WTC11 (cell line): ENCODE data around the gene FXYD6. TPM values are rescaled to one million over a fixed set of nuclear protein-coding genes. Genes with fewer than 3 reads are reported as not detected.
A peak's percentile ranks its signal among the peaks of the same experiment; 100 is the strongest.

Source experiments
- ATAC-seq: fragments of 200-7000 bp; cut with Tn5 transposase; 2 replicates; pipeline ENCODE4 v1.10.0; 2021; ENCODE audit warnings: mild to moderate bottlenecking, moderate library complexity
- CTCF ChIA-PET: fragments of 300-600 bp; sonication (Branson Sonifier 250); formaldehyde crosslinking; loops from one replicate; lab custom pipeline; 2021; ENCODE audit warnings: antibody characterized with exemption; lab: Charles Lee
- POLR2A ChIA-PET: fragments of 350-600 bp; sonication (Branson Sonifier 250); formaldehyde crosslinking; loops from one replicate; lab custom pipeline; 2021; ENCODE audit warnings: antibody characterized with exemption; lab: Charles Lee
- DNase-seq: peaks from one replicate; pipeline ENCODE4 v3.0.0; 2021; ENCODE audit warnings: low spot score
- H3K27ac Mint-ChIP-seq: 2 replicates; pipeline ENCODE4 v1.8.0; 2021; ENCODE audit warnings: mixed read lengths
- H3K27me3 Mint-ChIP-seq: 2 replicates; pipeline ENCODE4 v1.8.0; 2021; ENCODE audit warnings: low read depth, mild to moderate bottlenecking, moderate library complexity, mixed read lengths
- H3K36me3 Mint-ChIP-seq: 2 replicates; pipeline ENCODE4 v1.8.0; 2021; ENCODE audit warnings: mixed read lengths
- H3K4me1 Mint-ChIP-seq: 2 replicates; pipeline ENCODE4 v1.8.0; 2022; ENCODE audit warnings: mixed read lengths
- H3K4me3 Mint-ChIP-seq: 2 replicates; pipeline ENCODE4 v1.8.0; 2021; ENCODE audit warnings: mild to moderate bottlenecking, moderate library complexity, mixed read lengths
- H3K9me3 Mint-ChIP-seq: 2 replicates; pipeline ENCODE4 v1.8.0; 2021; ENCODE audit warnings: mixed read lengths
- AR ChIP-seq: fragments of 250-450 bp; sonication (Bioruptor Pico); IDR thresholded peaks from 2 replicates; pipeline ENCODE4 v1.9.0; 2021; ENCODE audit warnings: mild to moderate bottlenecking
- EMX1 ChIP-seq: fragments of 250-450 bp; sonication (Bioruptor Pico); IDR thresholded peaks from 2 replicates; pipeline ENCODE4 v1.8.0; 2021; ENCODE audit warnings: mild to moderate bottlenecking
- ERG ChIP-seq: fragments of 250-450 bp; sonication (Bioruptor Pico); IDR thresholded peaks from 2 replicates; pipeline ENCODE4 v1.8.0; 2021; ENCODE audit warnings: mild to moderate bottlenecking
- HMGA2 ChIP-seq: fragments of 250-450 bp; sonication (Bioruptor Pico); IDR thresholded peaks from 2 replicates; pipeline ENCODE4 v1.4.0; 2021; ENCODE audit warnings: mild to moderate bottlenecking, moderate library complexity
- IRF2 ChIP-seq: sonication (generic); formaldehyde crosslinking; IDR thresholded peaks from 2 replicates; pipeline ENCODE4 v1.8.0; 2022; ENCODE audit warnings: low read depth, missing genetic modification reagents, borderline replicate concordance
- MYBL2 ChIP-seq: sonication (generic); formaldehyde crosslinking; IDR thresholded peaks from 2 replicates; pipeline ENCODE4 v1.8.1; 2023; ENCODE audit warnings: mild to moderate bottlenecking, moderate library complexity, missing genetic modification reagents
- NFATC4 ChIP-seq: fragments of 250-450 bp; sonication (Bioruptor Pico); IDR thresholded peaks from 2 replicates; pipeline ENCODE4 v1.9.0; 2021; ENCODE audit warnings: mild to moderate bottlenecking
- NR3C1 ChIP-seq: sonication (generic); formaldehyde crosslinking; conservative IDR thresholded peaks from 2 replicates; pipeline ENCODE4 v1.8.1; 2023; ENCODE audit warnings: low read depth, mild to moderate bottlenecking, missing genetic modification reagents
- PRRX2 ChIP-seq: fragments of 250-450 bp; sonication (Bioruptor Pico); IDR thresholded peaks from 2 replicates; pipeline ENCODE4 v1.8.0; 2021; ENCODE audit warnings: mild to moderate bottlenecking
- RELA ChIP-seq: sonication (generic); formaldehyde crosslinking; IDR thresholded peaks from 2 replicates; pipeline ENCODE4 v1.8.1; 2022; ENCODE audit warnings: missing genetic modification reagents, mild to moderate bottlenecking, borderline replicate concordance
- SP1 ChIP-seq: sonication (generic); formaldehyde crosslinking; conservative IDR thresholded peaks from 2 replicates; pipeline ENCODE4 v1.8.1; 2022; ENCODE audit warnings: missing genetic modification reagents
- STAT6 ChIP-seq: sonication (generic); formaldehyde crosslinking; conservative IDR thresholded peaks from 2 replicates; pipeline ENCODE4 v1.8.1; 2023; ENCODE audit warnings: mild to moderate bottlenecking, low read depth, missing genetic modification reagents, moderate library complexity
- TEAD1 ChIP-seq: sonication (generic); formaldehyde crosslinking; IDR thresholded peaks from 2 replicates; pipeline ENCODE4 v1.8.0; 2022; ENCODE audit warnings: mild to moderate bottlenecking, missing genetic modification reagents
- ZMAT4 ChIP-seq: fragments of 250-450 bp; sonication (Bioruptor Pico); IDR thresholded peaks from 2 replicates; pipeline ENCODE4 v1.9.0; 2021; ENCODE audit warnings: mild to moderate bottlenecking
- ZNF121 ChIP-seq: sonication (generic); formaldehyde crosslinking; IDR thresholded peaks from 2 replicates; pipeline ENCODE4 v1.8.0; 2023; ENCODE audit warnings: missing genetic modification reagents
- total RNA-seq: library from RNA; stranded (reverse); gene quantifications from 3 replicates; pipeline ENCODE4 v1.2.3, GENCODE V29; 2021
- TF ChIP-seq, protein P1 (sequence below): sonication (generic); formaldehyde crosslinking; IDR thresholded peaks from 2 replicates; pipeline ENCODE4 v1.8.0; 2022; ENCODE audit warnings: mild to moderate bottlenecking, missing genetic modification reagents
- TF ChIP-seq, protein P2 (sequence below): sonication (generic); formaldehyde crosslinking; IDR thresholded peaks from 2 replicates; pipeline ENCODE4 v1.8.1; 2022; ENCODE audit warnings: mild to moderate bottlenecking, missing genetic modification reagents, moderate library complexity, borderline replicate concordance
- TF ChIP-seq, protein P3 (sequence below): sonication (generic); formaldehyde crosslinking; IDR thresholded peaks from 2 replicates; pipeline ENCODE4 v1.8.1; 2023; ENCODE audit warnings: mild to moderate bottlenecking, missing genetic modification reagents
- TF ChIP-seq, protein P4 (sequence below): sonication (generic); formaldehyde crosslinking; IDR thresholded peaks from 2 replicates; pipeline ENCODE4 v1.8.1; 2023; ENCODE audit warnings: mild to moderate bottlenecking, moderate library complexity, missing genetic modification reagents
- TF ChIP-seq, protein P5 (sequence below): sonication (generic); formaldehyde crosslinking; IDR thresholded peaks from 2 replicates; pipeline ENCODE4 v1.8.1; 2023; ENCODE audit warnings: mild to moderate bottlenecking, missing genetic modification reagents, moderate library complexity

FXYD6 gene
- total RNA-seq, 1 experiment from 2014 or later: 26.2 TPM

DNA sequence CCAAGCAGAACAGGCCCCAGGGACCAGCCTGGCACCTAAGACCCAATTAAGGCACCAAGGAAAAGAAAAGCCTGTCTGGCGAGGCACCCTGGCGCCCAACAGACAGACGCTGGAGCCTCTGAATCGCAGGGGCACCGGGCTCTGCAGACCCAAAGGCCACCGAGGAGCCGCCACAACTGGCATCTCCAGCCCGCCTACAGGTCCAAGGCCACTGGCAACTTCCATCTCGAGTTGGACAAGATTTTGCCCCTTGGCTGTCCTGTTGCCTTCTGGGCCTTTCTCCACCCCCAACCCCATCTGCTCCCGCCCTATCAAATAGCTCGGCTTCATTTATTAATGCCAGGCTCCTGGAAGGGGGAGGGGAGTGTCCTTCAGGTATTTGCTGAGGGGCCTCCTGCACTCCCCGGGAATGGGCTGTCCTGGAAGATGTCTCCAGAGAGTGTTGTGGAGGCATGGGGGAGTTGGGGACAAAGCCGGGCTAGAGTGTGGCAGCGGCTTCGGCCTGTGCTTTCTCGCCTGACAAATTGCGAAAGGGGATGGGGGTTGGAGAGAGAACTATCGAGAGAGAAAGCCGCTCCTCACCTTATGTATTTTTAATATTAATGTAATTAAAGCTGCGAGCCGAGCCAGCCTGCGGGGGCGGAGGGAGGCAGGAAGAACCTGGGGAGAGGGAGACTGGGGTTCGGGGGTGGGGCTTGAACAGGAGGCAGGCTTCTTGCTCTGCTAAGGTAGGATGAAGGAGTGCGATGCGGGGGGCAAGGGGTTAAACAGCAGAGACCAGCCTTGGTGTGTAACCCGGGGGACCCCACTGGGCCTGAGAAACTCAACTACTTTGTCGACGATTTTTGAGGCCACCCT lies 81.5 kb downstream of the FXYD6 start:
- TF ChIP-seq, protein P1, sequence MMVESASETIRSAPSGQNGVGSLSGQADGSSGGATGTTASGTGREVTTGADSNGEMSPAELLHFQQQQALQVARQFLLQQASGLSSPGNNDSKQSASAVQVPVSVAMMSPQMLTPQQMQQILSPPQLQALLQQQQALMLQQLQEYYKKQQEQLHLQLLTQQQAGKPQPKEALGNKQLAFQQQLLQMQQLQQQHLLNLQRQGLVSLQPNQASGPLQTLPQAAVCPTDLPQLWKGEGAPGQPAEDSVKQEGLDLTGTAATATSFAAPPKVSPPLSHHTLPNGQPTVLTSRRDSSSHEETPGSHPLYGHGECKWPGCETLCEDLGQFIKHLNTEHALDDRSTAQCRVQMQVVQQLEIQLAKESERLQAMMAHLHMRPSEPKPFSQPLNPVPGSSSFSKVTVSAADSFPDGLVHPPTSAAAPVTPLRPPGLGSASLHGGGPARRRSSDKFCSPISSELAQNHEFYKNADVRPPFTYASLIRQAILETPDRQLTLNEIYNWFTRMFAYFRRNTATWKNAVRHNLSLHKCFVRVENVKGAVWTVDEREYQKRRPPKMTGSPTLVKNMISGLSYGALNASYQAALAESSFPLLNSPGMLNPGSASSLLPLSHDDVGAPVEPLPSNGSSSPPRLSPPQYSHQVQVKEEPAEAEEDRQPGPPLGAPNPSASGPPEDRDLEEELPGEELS (CRISPR knock-in tag): no peak
- TF ChIP-seq SP1 (CRISPR knock-in tag) (no peak), PRRX2 (CRISPR knock-in tag) (no peak), TEAD1 (CRISPR knock-in tag) (no peak), NFATC4 (CRISPR knock-in tag) (no peak), HMGA2 (CRISPR knock-in tag) (no peak), IRF2 (no peak), ZMAT4 (CRISPR knock-in tag) (no peak), MYBL2 (no peak), RELA (CRISPR knock-in tag) (no peak), ZNF121 (CRISPR knock-in tag) (no peak), EMX1 (no peak), ERG (CRISPR knock-in tag) (no peak), STAT6 (no peak), AR (CRISPR knock-in tag) (no peak), NR3C1 (CRISPR knock-in tag) (no peak)
- TF ChIP-seq, protein P2, sequence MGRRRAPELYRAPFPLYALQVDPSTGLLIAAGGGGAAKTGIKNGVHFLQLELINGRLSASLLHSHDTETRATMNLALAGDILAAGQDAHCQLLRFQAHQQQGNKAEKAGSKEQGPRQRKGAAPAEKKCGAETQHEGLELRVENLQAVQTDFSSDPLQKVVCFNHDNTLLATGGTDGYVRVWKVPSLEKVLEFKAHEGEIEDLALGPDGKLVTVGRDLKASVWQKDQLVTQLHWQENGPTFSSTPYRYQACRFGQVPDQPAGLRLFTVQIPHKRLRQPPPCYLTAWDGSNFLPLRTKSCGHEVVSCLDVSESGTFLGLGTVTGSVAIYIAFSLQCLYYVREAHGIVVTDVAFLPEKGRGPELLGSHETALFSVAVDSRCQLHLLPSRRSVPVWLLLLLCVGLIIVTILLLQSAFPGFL: no peak
- TF ChIP-seq, protein P3, sequence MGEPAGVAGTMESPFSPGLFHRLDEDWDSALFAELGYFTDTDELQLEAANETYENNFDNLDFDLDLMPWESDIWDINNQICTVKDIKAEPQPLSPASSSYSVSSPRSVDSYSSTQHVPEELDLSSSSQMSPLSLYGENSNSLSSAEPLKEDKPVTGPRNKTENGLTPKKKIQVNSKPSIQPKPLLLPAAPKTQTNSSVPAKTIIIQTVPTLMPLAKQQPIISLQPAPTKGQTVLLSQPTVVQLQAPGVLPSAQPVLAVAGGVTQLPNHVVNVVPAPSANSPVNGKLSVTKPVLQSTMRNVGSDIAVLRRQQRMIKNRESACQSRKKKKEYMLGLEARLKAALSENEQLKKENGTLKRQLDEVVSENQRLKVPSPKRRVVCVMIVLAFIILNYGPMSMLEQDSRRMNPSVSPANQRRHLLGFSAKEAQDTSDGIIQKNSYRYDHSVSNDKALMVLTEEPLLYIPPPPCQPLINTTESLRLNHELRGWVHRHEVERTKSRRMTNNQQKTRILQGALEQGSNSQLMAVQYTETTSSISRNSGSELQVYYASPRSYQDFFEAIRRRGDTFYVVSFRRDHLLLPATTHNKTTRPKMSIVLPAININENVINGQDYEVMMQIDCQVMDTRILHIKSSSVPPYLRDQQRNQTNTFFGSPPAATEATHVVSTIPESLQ (CRISPR knock-in tag): no peak
- TF ChIP-seq, protein P4, sequence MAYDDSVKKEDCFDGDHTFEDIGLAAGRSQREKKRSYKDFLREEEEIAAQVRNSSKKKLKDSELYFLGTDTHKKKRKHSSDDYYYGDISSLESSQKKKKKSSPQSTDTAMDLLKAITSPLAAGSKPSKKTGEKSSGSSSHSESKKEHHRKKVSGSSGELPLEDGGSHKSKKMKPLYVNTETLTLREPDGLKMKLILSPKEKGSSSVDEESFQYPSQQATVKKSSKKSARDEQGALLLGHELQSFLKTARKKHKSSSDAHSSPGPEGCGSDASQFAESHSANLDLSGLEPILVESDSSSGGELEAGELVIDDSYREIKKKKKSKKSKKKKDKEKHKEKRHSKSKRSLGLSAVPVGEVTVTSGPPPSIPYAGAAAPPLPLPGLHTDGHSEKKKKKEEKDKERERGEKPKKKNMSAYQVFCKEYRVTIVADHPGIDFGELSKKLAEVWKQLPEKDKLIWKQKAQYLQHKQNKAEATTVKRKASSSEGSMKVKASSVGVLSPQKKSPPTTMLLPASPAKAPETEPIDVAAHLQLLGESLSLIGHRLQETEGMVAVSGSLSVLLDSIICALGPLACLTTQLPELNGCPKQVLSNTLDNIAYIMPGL (CRISPR knock-in tag): no peak
- TF ChIP-seq, protein P5, sequence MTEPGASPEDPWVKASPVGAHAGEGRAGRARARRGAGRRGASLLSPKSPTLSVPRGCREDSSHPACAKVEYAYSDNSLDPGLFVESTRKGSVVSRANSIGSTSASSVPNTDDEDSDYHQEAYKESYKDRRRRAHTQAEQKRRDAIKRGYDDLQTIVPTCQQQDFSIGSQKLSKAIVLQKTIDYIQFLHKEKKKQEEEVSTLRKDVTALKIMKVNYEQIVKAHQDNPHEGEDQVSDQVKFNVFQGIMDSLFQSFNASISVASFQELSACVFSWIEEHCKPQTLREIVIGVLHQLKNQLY (CRISPR knock-in tag): no peak
- TF ChIP-seq, all 79 proteins: peak for 0
- DNase-seq: no peak
- Mint-ChIP-seq H3K4me1 (peaks cover 15% of the 10 kb centered on the region), H3K27me3 (peaks cover 70% of the 10 kb centered on the region), H3K27ac (no peak overlapping the region), H3K9me3 (no peaks in the 10 kb centered on the region), H3K36me3 (no peaks in the 10 kb centered on the region), H3K4me3 (peak overlapping the region; percentile 74)
- POLR2A ChIA-PET: no interaction called here
- CTCF ChIA-PET: interaction anchor here (0.8 to 2.1 kb wide), 4 partner anchors 12 to 369 kb away, joined by 3 to 9 read pairs (median 4); no protein-coding TSS in a partner anchor
- ATAC-seq: no peak
